Transverse colon (tissue), 3 donors: ENCODE measurements around the gene TRMT6.

Source experiments
- POLR2A ChIP-seq: fragments of 450-650 bp; IDR thresholded peaks from one replicate; pipeline ENCODE4 v1.6.1; 2016; ENCODE audit warnings: antibody characterized with exemption, mild to moderate bottlenecking, moderate library complexity
- TF ChIP-seq, protein P1 (sequence below), 5 experiments: fragments of 200-600 bp in 3 of 5; fragments of 450-650 bp in 2 of 5; sonication (generic) in 3 of 5; IDR thresholded peaks; 1 replicate in 2 of 5; 2 replicates in 3 of 5; pipeline ENCODE4 v1.5.1; 2016 to 2017; ENCODE audit warnings: antibody characterized with exemption in 5 of 5, inconsistent platforms in 3 of 5, mild to moderate bottlenecking in 2 of 5, moderate library complexity in 1 of 5

DNA sequence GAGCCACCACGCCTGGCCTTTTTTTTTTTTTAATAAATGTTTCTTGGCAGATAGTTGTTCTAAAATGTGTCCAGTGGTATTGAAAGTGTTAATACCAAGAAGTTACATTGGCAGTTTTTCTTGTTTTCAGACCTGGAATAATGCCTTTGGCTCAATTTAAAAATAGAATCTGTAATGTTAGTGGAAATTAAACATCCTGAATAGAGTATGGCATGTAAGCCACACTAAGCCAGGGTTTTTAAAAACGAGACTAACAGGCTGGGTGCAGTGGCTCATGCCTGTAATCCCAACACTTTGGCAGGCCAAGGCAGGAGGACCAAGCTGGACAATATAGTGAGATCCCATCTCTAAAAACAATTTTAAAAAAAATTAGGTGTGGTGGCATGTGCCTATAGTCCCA lies 25.4 kb upstream of the TRMT6 start:
- TF ChIP-seq, protein P1, sequence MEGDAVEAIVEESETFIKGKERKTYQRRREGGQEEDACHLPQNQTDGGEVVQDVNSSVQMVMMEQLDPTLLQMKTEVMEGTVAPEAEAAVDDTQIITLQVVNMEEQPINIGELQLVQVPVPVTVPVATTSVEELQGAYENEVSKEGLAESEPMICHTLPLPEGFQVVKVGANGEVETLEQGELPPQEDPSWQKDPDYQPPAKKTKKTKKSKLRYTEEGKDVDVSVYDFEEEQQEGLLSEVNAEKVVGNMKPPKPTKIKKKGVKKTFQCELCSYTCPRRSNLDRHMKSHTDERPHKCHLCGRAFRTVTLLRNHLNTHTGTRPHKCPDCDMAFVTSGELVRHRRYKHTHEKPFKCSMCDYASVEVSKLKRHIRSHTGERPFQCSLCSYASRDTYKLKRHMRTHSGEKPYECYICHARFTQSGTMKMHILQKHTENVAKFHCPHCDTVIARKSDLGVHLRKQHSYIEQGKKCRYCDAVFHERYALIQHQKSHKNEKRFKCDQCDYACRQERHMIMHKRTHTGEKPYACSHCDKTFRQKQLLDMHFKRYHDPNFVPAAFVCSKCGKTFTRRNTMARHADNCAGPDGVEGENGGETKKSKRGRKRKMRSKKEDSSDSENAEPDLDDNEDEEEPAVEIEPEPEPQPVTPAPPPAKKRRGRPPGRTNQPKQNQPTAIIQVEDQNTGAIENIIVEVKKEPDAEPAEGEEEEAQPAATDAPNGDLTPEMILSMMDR (IDR thresholded peaks at IDR 0.05) = no peak
- no peak for TF ChIP-seq POLR2A
